H9 (cell line): ENCODE data around the gene TRERF1. TPM values are rescaled to one million over a fixed set of nuclear protein-coding genes. Genes with fewer than 3 reads are reported as not detected.

Experiments used
- DNase-seq: peaks from one replicate; pipeline ENCODE4 v3.0.0-alpha.2; 2017
- H2AFZ ChIP-seq: one replicate; pipeline ENCODE4 v1.6.1; 2013; ENCODE audit warnings: mild to moderate bottlenecking, low read length, control low read depth, moderate library complexity
- H2AK5ac ChIP-seq: 2 replicates; pipeline ENCODE4 v1.6.1; 2013; ENCODE audit warnings: low read length, control low read depth, mixed read lengths; ENCODE audit not compliant: insufficient read length
- H2BK120ac ChIP-seq: one replicate; pipeline ENCODE4 v1.6.1; 2013; ENCODE audit warnings: low read depth, mild to moderate bottlenecking, low read length, control low read depth, inconsistent platforms; ENCODE audit not compliant: poor library complexity, severe bottlenecking
- H2BK12ac ChIP-seq: 2 replicates; pipeline ENCODE4 v1.6.1; 2013; ENCODE audit warnings: low read length, control low read depth, mixed read lengths, low read depth; ENCODE audit not compliant: insufficient read length
- H2BK15ac ChIP-seq: 2 replicates; pipeline ENCODE4 v1.6.1; 2013; ENCODE audit warnings: low read depth, low read length, control low read depth
- H2BK20ac ChIP-seq: one replicate; pipeline ENCODE4 v1.6.1; 2013; ENCODE audit warnings: low read depth, mild to moderate bottlenecking, low read length, control low read depth, inconsistent platforms; ENCODE audit not compliant: poor library complexity, severe bottlenecking
- H2BK5ac ChIP-seq: 2 replicates; pipeline ENCODE4 v1.6.1; 2013; ENCODE audit warnings: low read length, control low read depth, mixed read lengths; ENCODE audit not compliant: insufficient read length
- H3K14ac ChIP-seq: 2 replicates; pipeline ENCODE4 v1.6.1; 2013; ENCODE audit warnings: low read length, control low read depth; ENCODE audit not compliant: insufficient read depth
- H3K18ac ChIP-seq: 2 replicates; pipeline ENCODE4 v1.6.1; 2013; ENCODE audit warnings: low read depth, mild to moderate bottlenecking, mixed read lengths, low read length, control low read depth; ENCODE audit not compliant: insufficient read length
- H3K23ac ChIP-seq: 2 replicates; pipeline ENCODE4 v1.6.1; 2013; ENCODE audit warnings: low read length, control low read depth, mixed read lengths, low read depth; ENCODE audit not compliant: insufficient read length
- H3K23me2 ChIP-seq: 2 replicates; pipeline ENCODE4 v1.6.1; 2013; ENCODE audit warnings: low read depth, mild to moderate bottlenecking, mixed read lengths, low read length, control low read depth; ENCODE audit not compliant: insufficient read length, poor library complexity, severe bottlenecking
- H3K27ac ChIP-seq: 2 replicates; pipeline ENCODE4 v1.5.1; 2013; ENCODE audit warnings: low read length, control low read depth, mixed read lengths, low read depth; ENCODE audit not compliant: insufficient read length
- H3K27me3 ChIP-seq: 2 replicates; pipeline ENCODE4 v1.6.1; 2013; ENCODE audit warnings: low read length, control low read depth, inconsistent platforms; ENCODE audit not compliant: insufficient read depth
- H3K4ac ChIP-seq: 2 replicates; pipeline ENCODE4 v1.6.1; 2013; ENCODE audit warnings: low read depth, mild to moderate bottlenecking, control low read depth, inconsistent platforms, low read length, moderate library complexity
- H3K4me1 ChIP-seq: 2 replicates; pipeline ENCODE4 v1.6.1; 2013; ENCODE audit warnings: low read length, control low read depth, inconsistent platforms; ENCODE audit not compliant: insufficient read depth
- H3K4me2 ChIP-seq: 2 replicates; pipeline ENCODE4 v1.6.1; 2013; ENCODE audit warnings: low read length, control low read depth, mixed read lengths; ENCODE audit not compliant: insufficient read length, insufficient read depth
- H3K56ac ChIP-seq: 2 replicates; pipeline ENCODE4 v1.6.1; 2013; ENCODE audit warnings: low read depth, mild to moderate bottlenecking, mixed read lengths, low read length, control low read depth; ENCODE audit not compliant: insufficient read length
- H3K79me1 ChIP-seq: 2 replicates; pipeline ENCODE4 v1.6.1; 2013; ENCODE audit warnings: low read depth, mild to moderate bottlenecking, moderate library complexity, low read length, control low read depth, inconsistent platforms; ENCODE audit not compliant: insufficient read depth, poor library complexity, severe bottlenecking
- H3K79me2 ChIP-seq: 2 replicates; pipeline ENCODE4 v1.6.1; 2013; ENCODE audit warnings: low read length, control low read depth, inconsistent platforms; ENCODE audit not compliant: insufficient read depth
- H3K9ac ChIP-seq: 2 replicates; pipeline ENCODE4 v1.6.1; 2013; ENCODE audit warnings: low read length, control low read depth, mixed read lengths; ENCODE audit not compliant: insufficient read length; ENCODE audit errors: extremely low read depth
- H3K9me3 ChIP-seq: one replicate; pipeline ENCODE4 v1.6.1; 2013; ENCODE audit warnings: low read depth, low read length, inconsistent platforms; ENCODE audit not compliant: control insufficient read depth
- H3T11ph ChIP-seq: one replicate; pipeline ENCODE4 v1.6.1; 2013; ENCODE audit warnings: mild to moderate bottlenecking, low read length, control low read depth, inconsistent platforms
- H4K20me1 ChIP-seq: one replicate; pipeline ENCODE4 v1.6.1; 2013; ENCODE audit not compliant: control insufficient read depth, insufficient read length, insufficient read depth
- H4K5ac ChIP-seq: 2 replicates; pipeline ENCODE4 v1.6.1; 2013; ENCODE audit warnings: low read depth, mild to moderate bottlenecking, mixed read lengths, low read length, control low read depth; ENCODE audit not compliant: insufficient read length
- H4K8ac ChIP-seq: replicated peaks from 2 replicates; pipeline ENCODE4 v1.6.1; 2013; ENCODE audit warnings: low read length, control low read depth, mixed read lengths, low read depth; ENCODE audit not compliant: insufficient read length
- H4K91ac ChIP-seq: 2 replicates; pipeline ENCODE4 v1.6.1; 2013; ENCODE audit warnings: low read depth, mild to moderate bottlenecking, moderate library complexity, mixed read lengths, low read length, control low read depth; ENCODE audit not compliant: insufficient read length
- H3K27ac Mint-ChIP-seq, 3 experiments: 2 replicates in 2 of 3; 3 replicates in 1 of 3; pipeline ENCODE4 v1.8.0; 2020 to 2021; ENCODE audit warnings: mixed read lengths in 3 of 3, mild to moderate bottlenecking in 1 of 3, moderate library complexity in 1 of 3
- H3K27me3 Mint-ChIP-seq: 2 replicates; pipeline ENCODE4 v1.8.0; 2021; ENCODE audit warnings: low read depth, mild to moderate bottlenecking, moderate library complexity, mixed read lengths
- H3K36me3 Mint-ChIP-seq, 3 experiments: 2 replicates in 2 of 3; 3 replicates in 1 of 3; pipeline ENCODE4 v1.8.0; 2020 to 2021; ENCODE audit warnings: low read depth in 3 of 3, mixed read lengths in 3 of 3; ENCODE audit not compliant: insufficient read depth in 1 of 3
- H3K4me1 Mint-ChIP-seq, 2 experiments: 2 replicates each; pipeline ENCODE4 v1.8.0; 2020; ENCODE audit warnings: mixed read lengths in 2 of 2
- H3K4me3 Mint-ChIP-seq, 2 experiments: 2 replicates in 1 of 2; 3 replicates in 1 of 2; pipeline ENCODE4 v1.8.0; 2020 to 2021; ENCODE audit warnings: mild to moderate bottlenecking in 2 of 2, mixed read lengths in 2 of 2, moderate library complexity in 1 of 2
- H3K9me3 Mint-ChIP-seq, 2 experiments: 2 replicates in 1 of 2; 3 replicates in 1 of 2; pipeline ENCODE4 v1.8.0; 2020; ENCODE audit warnings: mild to moderate bottlenecking in 2 of 2, mixed read lengths in 2 of 2, moderate library complexity in 1 of 2
- WGBS: extraction: QIAGEN DNeasy Blood & Tissue Kit; methylation state at CpG from one replicate; pipeline ENCODE4 v1.1.7; 2013; ENCODE audit warnings: missing lambda C conversion rate, low lambda C conversion rate, mixed read lengths; ENCODE audit not compliant: insufficient read length; ENCODE audit errors: extremely low coverage; 5-methylcytosine and 5-hydroxymethylcytosine counted together
- total RNA-seq: library from RNA; stranded (reverse); gene quantifications from 2 replicates; pipeline ENCODE4 v1.2.1, GENCODE V29; 2021
- TF ChIP-seq, protein P1 (sequence below): fragments of 200-600 bp; sonication (generic); conservative IDR thresholded peaks from 3 replicates; pipeline ENCODE4 v1.8.0; 2021; ENCODE audit warnings: antibody characterized with exemption, mild to moderate bottlenecking

TRERF1 gene
- total RNA-seq, 1 experiment from 2014 or later = 19.7 TPM

DNA sequence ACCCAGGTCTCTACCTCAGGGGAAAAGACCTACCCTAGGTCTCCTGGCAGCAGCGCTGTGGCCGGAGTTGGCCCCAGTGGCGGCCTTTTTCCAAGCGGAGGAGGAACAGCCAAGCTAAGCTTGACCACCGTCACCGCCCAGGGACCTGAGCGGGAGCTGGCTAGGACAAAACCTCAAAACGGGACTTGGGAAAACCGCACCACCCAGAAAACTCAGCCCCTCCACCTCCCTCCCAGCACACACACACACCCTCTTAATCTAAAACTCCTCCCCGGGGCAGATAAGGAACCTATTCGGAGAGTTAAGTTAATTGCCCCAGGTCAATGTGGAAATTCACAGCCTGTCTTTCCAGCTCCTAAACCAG lies 2.7 kb upstream of the TRERF1 start:
- Histone ChIP-seq H4K5ac (no peak overlapping the region), H2AK5ac (no peak overlapping the region), H3K4ac (no peak overlapping the region), H3K79me1 (no peaks in the 10 kb centered on the region), H2BK15ac (no peak overlapping the region), H3K56ac (no peak overlapping the region), H4K20me1 (no peaks in the 10 kb centered on the region), H3K4me2 (peak overlapping the region; percentile 93), H3K23ac (no peak overlapping the region), H2BK120ac (no peak overlapping the region), H3K4me1 (no peaks in the 10 kb centered on the region; the same call in 1 of the 2 replicates), H3K27me3 (no peaks in the 10 kb centered on the region), H2BK12ac (no peak overlapping the region), H2BK20ac (no peak overlapping the region), H2BK5ac (no peak overlapping the region), H4K91ac (no peak overlapping the region), H3K9me3 (no peaks in the 10 kb centered on the region), H3K23me2 (peaks cover 40% of the 10 kb centered on the region), H4K8ac (no peak overlapping the region), H2AFZ (no peak overlapping the region), H3K79me2 (peaks cover 3% of the 10 kb centered on the region; the same call in 1 of the 2 replicates), H3K18ac (no peak overlapping the region), H3K9ac (peak overlapping the region; percentile 14), H3T11ph (no peak overlapping the region), H3K27ac (no peak overlapping the region), H3K14ac (no peak overlapping the region)
- peaks cover 4% of the 10 kb centered on the region for H3K27me3 Mint-ChIP-seq
- peak overlapping the region; percentile 25 to 81 (median 31); a peak in 6 of 7 replicates for H3K27ac Mint-ChIP-seq
- H3K9me3 Mint-ChIP-seq = no peaks in the 10 kb centered on the region
- H3K4me1 Mint-ChIP-seq = peaks cover 30 to 37% of the 10 kb centered on the region in 2 experiments
- H3K36me3 Mint-ChIP-seq = peaks cover 0 to 2% (median 0%) of the 10 kb centered on the region in 3 experiments; a peak in 1 of 7 replicates
- TF ChIP-seq, protein P1, sequence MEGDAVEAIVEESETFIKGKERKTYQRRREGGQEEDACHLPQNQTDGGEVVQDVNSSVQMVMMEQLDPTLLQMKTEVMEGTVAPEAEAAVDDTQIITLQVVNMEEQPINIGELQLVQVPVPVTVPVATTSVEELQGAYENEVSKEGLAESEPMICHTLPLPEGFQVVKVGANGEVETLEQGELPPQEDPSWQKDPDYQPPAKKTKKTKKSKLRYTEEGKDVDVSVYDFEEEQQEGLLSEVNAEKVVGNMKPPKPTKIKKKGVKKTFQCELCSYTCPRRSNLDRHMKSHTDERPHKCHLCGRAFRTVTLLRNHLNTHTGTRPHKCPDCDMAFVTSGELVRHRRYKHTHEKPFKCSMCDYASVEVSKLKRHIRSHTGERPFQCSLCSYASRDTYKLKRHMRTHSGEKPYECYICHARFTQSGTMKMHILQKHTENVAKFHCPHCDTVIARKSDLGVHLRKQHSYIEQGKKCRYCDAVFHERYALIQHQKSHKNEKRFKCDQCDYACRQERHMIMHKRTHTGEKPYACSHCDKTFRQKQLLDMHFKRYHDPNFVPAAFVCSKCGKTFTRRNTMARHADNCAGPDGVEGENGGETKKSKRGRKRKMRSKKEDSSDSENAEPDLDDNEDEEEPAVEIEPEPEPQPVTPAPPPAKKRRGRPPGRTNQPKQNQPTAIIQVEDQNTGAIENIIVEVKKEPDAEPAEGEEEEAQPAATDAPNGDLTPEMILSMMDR = no peak
- H3K4me3 Mint-ChIP-seq = peak overlapping the region; percentile 98 to 99
- DNase-seq = peak; percentile 55
- WGBS = no CpG with 5 or more reads among the region's 11 CpGs
